ENCODE measurements around the gene CTNNA3. TPM values are rescaled to one million over a fixed set of nuclear protein-coding genes. Genes with fewer than 3 reads are reported as not detected.

Gene CTNNA3
- total RNA-seq, 1 experiment from 2014 or later, result not detected

DNA sequence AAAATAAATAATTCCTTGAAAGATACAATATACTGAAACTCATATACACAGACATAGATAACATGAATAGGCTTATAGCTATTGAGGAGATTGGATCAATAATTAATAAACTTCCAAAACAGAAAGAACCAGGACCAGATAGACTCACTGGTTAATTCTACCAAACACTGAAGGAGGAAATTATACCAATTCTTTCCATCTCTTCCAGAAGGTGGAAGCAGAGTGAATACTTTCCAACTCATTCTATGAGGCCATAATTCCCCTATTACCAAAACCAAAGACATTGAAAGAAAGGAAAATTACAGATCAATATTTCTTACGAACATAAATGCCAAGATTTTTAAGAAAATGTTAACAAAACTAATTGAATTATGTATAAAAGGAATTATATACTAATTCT is 1394.9 kb downstream of the CTNNA3 start:
- Mint-ChIP-seq H3K4me3 (ENCODE audit: low read depth, unreplicated experiment) (no peak overlapping the region), H3K27ac (ENCODE audit: unreplicated experiment) (no peak overlapping the region), H3K4me1 (ENCODE audit: low read depth, unreplicated experiment) (no peaks in the 10 kb centered on the region), H3K36me3 (ENCODE audit: insufficient read depth, unreplicated experiment) (no peaks in the 10 kb centered on the region), H3K9me3 (ENCODE audit: low read depth, unreplicated experiment) (no peaks in the 10 kb centered on the region), H3K27me3 (ENCODE audit: unreplicated experiment) (no peaks in the 10 kb centered on the region)
- BruUV-seq (replicated peaks), result no TSS peak
- no peak for DNase-seq
- TF ChIP-seq, protein P1, sequence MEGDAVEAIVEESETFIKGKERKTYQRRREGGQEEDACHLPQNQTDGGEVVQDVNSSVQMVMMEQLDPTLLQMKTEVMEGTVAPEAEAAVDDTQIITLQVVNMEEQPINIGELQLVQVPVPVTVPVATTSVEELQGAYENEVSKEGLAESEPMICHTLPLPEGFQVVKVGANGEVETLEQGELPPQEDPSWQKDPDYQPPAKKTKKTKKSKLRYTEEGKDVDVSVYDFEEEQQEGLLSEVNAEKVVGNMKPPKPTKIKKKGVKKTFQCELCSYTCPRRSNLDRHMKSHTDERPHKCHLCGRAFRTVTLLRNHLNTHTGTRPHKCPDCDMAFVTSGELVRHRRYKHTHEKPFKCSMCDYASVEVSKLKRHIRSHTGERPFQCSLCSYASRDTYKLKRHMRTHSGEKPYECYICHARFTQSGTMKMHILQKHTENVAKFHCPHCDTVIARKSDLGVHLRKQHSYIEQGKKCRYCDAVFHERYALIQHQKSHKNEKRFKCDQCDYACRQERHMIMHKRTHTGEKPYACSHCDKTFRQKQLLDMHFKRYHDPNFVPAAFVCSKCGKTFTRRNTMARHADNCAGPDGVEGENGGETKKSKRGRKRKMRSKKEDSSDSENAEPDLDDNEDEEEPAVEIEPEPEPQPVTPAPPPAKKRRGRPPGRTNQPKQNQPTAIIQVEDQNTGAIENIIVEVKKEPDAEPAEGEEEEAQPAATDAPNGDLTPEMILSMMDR (IDR thresholded peaks at IDR 0.05; ENCODE audit: unreplicated experiment), result no peak
- CTCF ChIA-PET, result no interaction called here
- intact Hi-C loops (cut with micrococcal nuclease; ENCODE audit: unreplicated experiment), result loop anchor here (10.0 kb wide), 1 partner anchor 624 kb away; the partner anchor contains the start of gene LRRTM3

DNA sequence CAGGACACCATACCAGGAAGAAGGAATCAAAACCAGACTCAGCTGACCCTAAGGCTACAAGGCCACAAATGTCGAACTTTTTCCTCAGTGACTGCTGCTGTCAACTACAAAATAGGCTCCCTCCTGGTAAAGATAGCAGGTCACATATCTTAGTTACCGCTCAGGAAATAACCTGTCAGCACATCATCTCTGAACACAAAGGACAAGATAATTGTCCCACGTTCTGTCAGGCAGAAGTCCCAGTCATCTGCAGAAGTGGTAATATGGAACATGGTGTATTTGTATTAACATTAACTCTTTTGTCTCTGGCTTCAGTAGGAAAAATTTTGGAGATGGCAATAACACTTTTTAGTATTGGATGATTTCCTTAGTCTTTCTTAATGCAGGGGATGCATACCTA is 1400.4 kb downstream of the CTNNA3 start:
- TF ChIP-seq, protein P1 (IDR thresholded peaks at IDR 0.05; ENCODE audit: unreplicated experiment), result no peak
- Mint-ChIP-seq H3K36me3 (ENCODE audit: insufficient read depth, unreplicated experiment) (no peaks in the 10 kb centered on the region), H3K4me3 (ENCODE audit: low read depth, unreplicated experiment) (no peak overlapping the region), H3K9me3 (ENCODE audit: low read depth, unreplicated experiment) (peaks cover 3% of the 10 kb centered on the region), H3K27ac (ENCODE audit: unreplicated experiment) (no peak overlapping the region), H3K4me1 (ENCODE audit: low read depth, unreplicated experiment) (no peaks in the 10 kb centered on the region), H3K27me3 (ENCODE audit: unreplicated experiment) (no peaks in the 10 kb centered on the region)
- CTCF ChIA-PET, result no interaction called here
- no peak for DNase-seq
- intact Hi-C loops (cut with micrococcal nuclease; ENCODE audit: unreplicated experiment), result no loop called here
- BruUV-seq (replicated peaks), result no TSS peak

DNA sequence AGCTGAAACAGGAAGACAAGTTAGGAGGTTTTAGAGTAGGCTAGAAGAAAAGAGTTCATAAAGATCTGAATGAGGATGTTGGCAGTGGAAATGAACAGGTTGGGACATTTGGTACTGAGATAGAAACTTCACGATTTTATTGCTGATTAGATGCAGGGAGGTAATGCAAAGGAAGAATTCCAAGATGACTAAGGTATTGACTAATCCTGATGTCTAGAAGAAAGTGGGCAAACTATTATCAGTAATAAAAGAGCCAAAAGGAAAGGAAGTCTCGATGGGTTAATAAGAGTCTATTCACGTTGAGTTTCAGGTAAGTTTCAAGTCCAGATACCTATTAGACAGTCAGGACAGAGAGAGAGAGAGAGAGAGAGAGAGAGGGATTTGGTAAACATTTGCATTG is 1401.5 kb downstream of the CTNNA3 start:
- no peak overlapping the region for H3K4me3 Mint-ChIP-seq (ENCODE audit: low read depth, unreplicated experiment)
- intact Hi-C loops (cut with micrococcal nuclease; ENCODE audit: unreplicated experiment), result no loop called here
- H3K9me3 Mint-ChIP-seq (ENCODE audit: low read depth, unreplicated experiment), result peaks cover 3% of the 10 kb centered on the region
- no peaks in the 10 kb centered on the region for H3K27me3 Mint-ChIP-seq (ENCODE audit: unreplicated experiment)
- no peak overlapping the region for H3K27ac Mint-ChIP-seq (ENCODE audit: unreplicated experiment)
- DNase-seq, result no peak
- CTCF ChIA-PET, result no interaction called here
- no TSS peak for BruUV-seq (replicated peaks)
- H3K36me3 Mint-ChIP-seq (ENCODE audit: insufficient read depth, unreplicated experiment), result no peaks in the 10 kb centered on the region
- H3K4me1 Mint-ChIP-seq (ENCODE audit: low read depth, unreplicated experiment), result no peaks in the 10 kb centered on the region
- TF ChIP-seq, protein P1 (IDR thresholded peaks at IDR 0.05; ENCODE audit: unreplicated experiment), result no peak

DNA sequence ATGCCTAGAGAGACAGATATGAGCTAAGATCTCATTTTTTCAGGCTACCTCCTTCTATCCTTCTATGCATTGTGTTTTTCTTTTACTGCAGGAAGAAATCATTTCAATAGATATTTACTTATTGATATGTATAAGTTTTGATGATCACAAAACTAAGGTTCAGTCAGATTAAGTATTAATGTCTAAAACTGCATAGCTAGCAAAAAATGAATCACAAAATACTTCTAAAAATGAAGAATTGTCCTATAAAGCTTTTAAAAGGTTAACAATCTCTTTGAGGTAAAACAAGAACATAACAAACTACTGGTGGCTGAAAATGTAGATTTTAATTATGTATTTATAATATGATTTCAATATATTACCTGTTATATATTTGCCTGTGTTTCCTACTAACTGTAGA is 1403.1 kb downstream of the CTNNA3 start:
- Mint-ChIP-seq H3K4me1 (ENCODE audit: low read depth, unreplicated experiment) (no peaks in the 10 kb centered on the region), H3K36me3 (ENCODE audit: insufficient read depth, unreplicated experiment) (no peaks in the 10 kb centered on the region), H3K27ac (ENCODE audit: unreplicated experiment) (no peak overlapping the region), H3K4me3 (ENCODE audit: low read depth, unreplicated experiment) (no peak overlapping the region), H3K9me3 (ENCODE audit: low read depth, unreplicated experiment) (peaks cover 3% of the 10 kb centered on the region), H3K27me3 (ENCODE audit: unreplicated experiment) (no peaks in the 10 kb centered on the region)
- CTCF ChIA-PET, result interaction anchor here (0.6 to 0.7 kb wide), 2 partner anchors 231 to 1802 kb away, joined by 3 to 4 read pairs; no protein-coding TSS in a partner anchor
- no TSS peak for BruUV-seq (replicated peaks)
- intact Hi-C loops (cut with micrococcal nuclease; ENCODE audit: unreplicated experiment), result no loop called here
- TF ChIP-seq, protein P1 (IDR thresholded peaks at IDR 0.05; ENCODE audit: unreplicated experiment), result no peak
- DNase-seq, result no peak
